ENCODE measurements around the gene SPAG16.
"Not testable (repeated sequence)": the region's sequence is repeated elsewhere in the genome, so short reads cannot be mapped to it uniquely, and the experiment has no call there.

The SPAG16 gene

GRCh38 chr2:213545481-213545880 lies 261.2 kb downstream of the SPAG16 start:
- DNase-seq (ENCODE audit: low read depth, low spot score), result no peak

- DNase-seq (ENCODE audit: low read depth, low spot score), result no peak
These were observed 261.8 kb downstream of the SPAG16 start for GRCh38 chr2:213545964-213546475.

GRCh38 chr2:213551526-213551925 lies 267.3 kb downstream of the SPAG16 start:
- DNase-seq (ENCODE audit: low read depth, low spot score), result no peak

- DNase-seq (ENCODE audit: low read depth, low spot score), result no peak
These were observed 274.8 kb downstream of the SPAG16 start for GRCh38 chr2:213559053-213559452.

DNA sequence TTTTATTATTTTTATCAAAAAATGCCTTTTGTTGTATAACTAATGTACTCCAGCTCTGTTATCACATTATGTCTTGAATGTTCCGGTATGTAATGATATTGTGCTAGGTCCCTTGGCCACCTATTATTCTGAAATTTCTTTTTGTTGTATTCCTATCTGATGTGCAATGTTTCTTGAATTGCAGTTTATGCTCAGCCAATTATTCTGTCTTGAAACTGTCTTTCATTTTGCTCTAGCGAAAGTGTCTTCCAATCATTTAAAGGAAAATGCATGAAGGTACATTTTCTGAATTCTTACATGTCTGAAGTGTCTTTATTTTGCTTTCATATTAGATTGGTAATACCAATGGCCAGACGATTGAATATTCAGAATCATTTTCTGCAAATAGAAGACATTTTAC lies 277.5 kb downstream of the SPAG16 start:
- DNase-seq (ENCODE audit: low read depth, low spot score), result no peak

GRCh38 chr2:213562539-213563180 lies 278.4 kb downstream of the SPAG16 start:
- DNase-seq (ENCODE audit: low read depth, low spot score), result no peak

DNA sequence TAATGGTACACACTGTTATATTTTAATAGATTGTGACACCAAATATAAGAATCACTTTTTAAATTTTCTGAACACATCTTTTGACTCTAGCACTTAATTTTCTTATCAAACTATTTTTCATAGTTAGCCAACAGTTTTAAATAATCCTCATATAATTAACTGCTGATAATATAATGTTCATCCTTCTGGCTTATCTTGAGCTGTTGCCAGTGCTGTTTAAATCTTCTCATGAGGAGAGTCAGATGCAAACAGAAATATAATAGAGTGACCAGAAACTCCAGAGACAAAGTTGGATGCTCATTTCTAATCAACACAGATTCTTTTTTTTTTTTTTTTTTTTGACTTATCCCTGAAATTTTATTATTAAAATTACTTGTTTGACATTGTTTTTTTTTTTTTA lies 282.6 kb downstream of the SPAG16 start:
- DNase-seq (ENCODE audit: low read depth, low spot score), result no peak

DNA sequence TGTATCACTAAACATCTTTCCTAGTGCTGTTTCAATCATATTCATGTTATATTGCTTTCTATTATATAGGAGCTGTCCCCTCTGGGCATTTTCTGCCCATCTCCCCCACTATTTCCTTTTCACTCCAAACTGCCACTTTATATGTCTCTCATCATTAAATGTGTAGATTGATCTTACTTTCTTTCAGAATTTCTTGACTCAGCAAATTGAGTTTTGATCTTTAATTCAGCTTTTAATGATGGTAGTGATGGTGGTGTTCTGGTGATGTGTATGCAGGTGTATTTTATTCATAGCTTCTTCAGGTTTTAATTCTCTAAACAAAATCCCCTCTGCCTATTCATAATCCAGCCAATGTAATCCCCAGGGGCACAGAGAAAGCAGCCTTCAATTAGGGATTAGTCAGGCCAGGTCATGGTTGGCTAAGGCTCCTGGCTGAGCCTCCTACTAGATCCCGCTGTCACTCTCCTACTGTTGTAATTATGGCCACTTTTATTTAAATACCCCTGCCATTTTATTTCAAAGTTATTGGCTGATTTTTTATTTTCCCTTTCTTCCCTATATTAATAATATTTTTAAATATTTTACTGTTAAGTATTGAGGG lies 325.4 kb downstream of the SPAG16 start:
- no peak for DNase-seq (ENCODE audit: low read depth, low spot score)

- no peak for DNase-seq (ENCODE audit: low read depth, low spot score)
These were observed 342.9 kb downstream of the SPAG16 start for GRCh38 chr2:213627054-213627710.

- DNase-seq (ENCODE audit: low read depth, low spot score), result no peak
These were observed 343.7 kb downstream of the SPAG16 start for GRCh38 chr2:213627835-213628460.

DNA sequence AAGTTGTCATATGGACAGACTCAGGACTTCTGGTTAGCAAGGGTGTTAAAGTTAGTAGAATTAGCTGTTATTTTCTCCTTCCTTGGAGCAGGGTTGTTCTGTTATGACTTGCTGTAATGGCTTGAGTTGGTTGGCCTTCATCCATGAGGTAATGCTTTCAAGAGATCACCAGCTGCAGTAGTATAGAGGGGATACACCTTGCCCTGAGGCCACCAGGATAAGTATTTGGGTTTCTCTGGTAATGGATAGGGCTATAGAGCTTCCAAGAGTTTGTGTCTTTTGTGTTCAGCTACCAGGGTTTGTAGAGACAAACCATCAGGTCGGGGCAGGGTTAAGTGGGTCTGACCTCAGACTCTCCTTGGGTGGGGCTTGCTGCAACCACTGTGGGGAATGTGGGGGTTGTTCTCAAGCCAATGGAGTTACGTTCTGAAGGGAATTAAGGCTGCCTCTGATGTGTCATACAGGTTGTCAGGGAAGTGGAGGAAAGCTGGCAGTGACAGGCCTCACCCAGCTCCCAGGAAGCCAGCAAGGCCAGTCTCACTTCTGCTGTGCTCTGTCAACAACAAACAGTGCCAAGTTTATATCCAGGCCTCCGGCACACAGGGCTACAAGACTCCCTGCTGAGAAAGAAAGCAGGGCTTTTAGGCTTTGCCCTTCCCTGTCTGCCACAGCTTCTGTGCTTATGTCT lies 356.6 kb downstream of the SPAG16 start:
- no peak for DNase-seq (ENCODE audit: low read depth, low spot score)

DNA sequence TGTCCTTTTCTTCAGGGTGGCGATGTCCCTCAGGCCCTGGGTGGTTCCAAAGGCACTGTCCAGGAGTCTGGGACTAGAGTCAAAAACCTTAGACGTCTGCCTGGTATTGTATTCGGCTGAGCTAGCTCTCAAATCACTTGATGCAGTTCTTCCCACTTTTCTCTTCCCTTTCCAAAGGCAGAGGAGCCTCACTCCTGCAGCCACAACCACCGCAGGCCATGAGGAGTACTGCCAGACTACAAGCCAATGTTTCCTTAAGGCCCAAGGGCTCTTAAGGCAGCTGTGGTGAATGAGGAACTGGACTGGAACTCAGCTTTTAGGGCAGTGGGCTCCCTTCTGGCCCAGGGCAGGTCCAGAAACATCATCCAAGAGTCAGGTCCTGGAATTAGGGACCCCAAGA lies 360.7 kb downstream of the SPAG16 start:
- DNase-seq (ENCODE audit: low read depth, low spot score), result no peak

GRCh38 chr2:213649176-213649575 lies 364.9 kb downstream of the SPAG16 start:
- no peak for DNase-seq (ENCODE audit: low read depth, low spot score)

DNA sequence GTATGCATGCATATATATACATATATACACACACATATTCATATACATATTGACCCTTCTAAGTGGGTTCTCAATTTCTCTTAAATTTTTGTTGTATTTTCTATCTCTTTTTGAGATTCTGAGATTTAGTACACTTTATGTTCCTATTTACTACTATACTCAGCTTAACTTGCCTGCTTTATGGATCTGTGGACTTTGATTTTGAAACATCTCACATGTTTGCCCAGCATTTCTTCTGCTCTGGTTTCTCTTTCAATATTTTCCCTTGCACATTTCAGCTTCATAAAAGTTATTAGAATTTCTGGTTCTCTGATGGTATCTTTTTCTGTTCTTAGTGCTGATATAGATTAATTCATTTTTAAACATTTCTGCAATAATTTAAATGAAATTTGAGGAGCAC lies 380.6 kb downstream of the SPAG16 start:
- DNase-seq (ENCODE audit: low read depth, low spot score), result no peak

GRCh38 chr2:213669657-213670056 lies 385.4 kb downstream of the SPAG16 start:
- DNase-seq (ENCODE audit: low read depth, low spot score), result no peak

DNA sequence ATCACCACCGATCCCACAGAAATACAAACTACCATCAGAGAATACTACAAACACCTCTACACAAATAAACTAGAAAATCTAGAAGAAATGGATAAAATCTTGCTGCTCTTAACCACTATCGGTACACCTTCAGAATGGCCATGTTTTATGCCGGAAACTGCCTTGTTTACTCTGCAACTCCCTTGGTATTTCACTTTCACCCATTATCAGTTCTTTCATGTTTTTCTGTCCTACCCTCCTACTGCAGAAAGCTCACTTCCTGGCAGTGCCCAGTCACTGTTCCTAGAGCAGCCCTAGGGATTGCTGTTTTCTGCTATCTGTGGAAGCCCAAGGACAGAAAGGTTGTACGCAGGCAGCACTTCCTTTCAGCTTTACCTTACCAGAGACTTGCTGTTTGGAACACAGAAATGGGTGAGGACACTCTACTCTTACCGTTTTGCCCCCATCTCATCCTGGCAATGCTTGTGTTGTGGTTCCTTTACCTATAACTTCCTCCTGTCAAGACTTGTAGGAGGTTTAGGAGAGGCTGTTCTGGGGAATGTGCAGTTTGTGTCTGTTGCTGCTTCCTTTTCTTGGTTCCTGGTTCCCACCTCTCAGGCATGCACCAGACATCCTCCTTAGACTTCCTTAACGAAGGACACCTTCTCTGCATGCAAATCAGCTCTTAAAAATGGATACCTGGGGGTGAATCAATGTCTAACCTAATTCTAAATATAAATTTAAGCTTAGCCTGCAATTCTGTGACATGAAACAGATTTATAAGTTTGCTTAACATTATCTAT lies 394.4 kb downstream of the SPAG16 start:
- no peak for DNase-seq (ENCODE audit: low read depth, low spot score)

DNA sequence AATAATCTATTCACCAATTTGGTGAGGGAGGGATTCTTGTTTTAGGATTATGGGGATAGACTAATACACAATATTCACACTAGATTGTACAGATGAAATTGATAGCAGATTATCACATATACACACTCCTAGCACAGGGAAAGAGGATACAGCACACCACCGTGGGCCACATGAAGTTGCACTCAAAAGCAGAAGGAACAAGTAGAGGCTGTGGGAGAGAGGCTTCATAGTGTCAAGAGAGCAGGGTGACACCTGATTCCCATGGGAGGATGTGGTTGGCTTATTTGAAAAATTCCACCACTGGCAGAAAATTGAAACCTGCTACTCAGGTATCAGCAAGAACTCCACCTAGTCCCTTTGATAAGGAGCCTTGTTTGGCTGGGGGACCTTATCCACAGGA lies 395.6 kb downstream of the SPAG16 start:
- DNase-seq (ENCODE audit: low read depth, low spot score), result no peak

- DNase-seq (ENCODE audit: low read depth, low spot score), result no peak
These were observed 398.0 kb downstream of the SPAG16 start for GRCh38 chr2:213682276-213682675.

GRCh38 chr2:213688133-213688532 lies 403.9 kb downstream of the SPAG16 start:
- no peak for DNase-seq (ENCODE audit: low read depth, low spot score)

DNA sequence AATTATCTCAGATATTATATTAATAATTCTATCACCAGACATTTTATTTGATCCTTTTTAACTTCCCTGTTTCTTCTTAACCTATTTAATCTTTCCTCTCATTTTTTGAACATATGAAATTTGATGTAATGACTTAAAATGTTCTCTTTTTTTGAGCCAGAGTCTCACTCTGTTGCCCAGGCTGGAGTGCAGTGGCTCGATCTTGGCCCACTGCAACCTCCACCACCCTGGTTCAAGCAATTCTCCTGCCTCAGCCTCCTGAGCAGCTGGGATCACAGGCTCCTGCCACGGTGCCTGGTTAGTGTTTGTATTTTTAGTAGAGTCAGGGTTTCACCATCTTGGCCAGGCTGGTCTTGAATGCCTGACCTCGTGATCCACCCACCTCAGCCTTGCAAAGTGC lies 404.6 kb downstream of the SPAG16 start:
- not testable (repeated sequence) for DNase-seq (ENCODE audit: low read depth, low spot score)

DNA sequence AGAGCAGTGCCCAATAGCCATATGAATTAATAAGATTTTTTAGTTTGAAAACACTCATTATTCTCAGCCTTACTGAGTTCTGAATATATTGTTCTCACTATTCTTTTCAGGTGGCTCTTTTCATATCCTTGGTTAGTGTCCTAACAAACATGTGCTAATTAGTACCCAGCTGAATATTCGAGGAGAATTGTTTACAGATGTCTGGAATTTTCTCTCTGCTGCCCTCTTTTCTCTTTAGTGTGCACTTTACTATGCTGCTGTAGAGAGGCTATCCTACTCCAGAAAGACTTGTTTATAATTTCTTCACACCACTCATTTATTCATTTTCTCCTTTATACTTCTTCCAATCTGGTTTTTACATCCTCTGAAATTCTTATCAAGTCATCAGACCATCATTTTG lies 405.3 kb downstream of the SPAG16 start:
- DNase-seq (ENCODE audit: low read depth, low spot score), result no peak

All from brain pericyte (primary cell).